ENCODE measurements around the gene NTSR1.

NTSR1 gene

GRCh38 chr20:62760471-62760855 is 51.8 kb downstream of the NTSR1 start:
- DNase-seq, result no peak

- DNase-seq, result no peak
These were observed 52.5 kb downstream of the NTSR1 start for GRCh38 chr20:62760856-62761758.

- no peak for DNase-seq
These were observed 53.1 kb downstream of the NTSR1 start for GRCh38 chr20:62761759-62762131.

GRCh38 chr20:62762376-62762775 is 53.7 kb downstream of the NTSR1 start:
- DNase-seq, result no peak

GRCh38 chr20:62762801-62763368 is 54.2 kb downstream of the NTSR1 start:
- no peak for DNase-seq

- no peak for DNase-seq
These were observed 54.8 kb downstream of the NTSR1 start for GRCh38 chr20:62763404-62763803.

GRCh38 chr20:62764156-62764935 is 55.7 kb downstream of the NTSR1 start:
- no peak for DNase-seq

- DNase-seq, result no peak
These were observed 56.4 kb downstream of the NTSR1 start for GRCh38 chr20:62765021-62765420.

- no peak for DNase-seq
These were observed 56.9 kb downstream of the NTSR1 start for GRCh38 chr20:62765432-62766070.

GRCh38 chr20:62766071-62766450 is 57.4 kb downstream of the NTSR1 start:
- DNase-seq, result no peak

GRCh38 chr20:62766716-62767115 is 58.1 kb downstream of the NTSR1 start:
- no peak for DNase-seq

GRCh38 chr20:62768234-62768546 is 59.6 kb downstream of the NTSR1 start:
- DNase-seq, result no peak

- no peak for DNase-seq
These were observed 60.1 kb downstream of the NTSR1 start for GRCh38 chr20:62768551-62769287.

- no peak for DNase-seq
These were observed 60.9 kb downstream of the NTSR1 start for GRCh38 chr20:62769346-62770071.

GRCh38 chr20:62770111-62770910 is 61.7 kb downstream of the NTSR1 start:
- DNase-seq, result no peak

- no peak for DNase-seq
These were observed 62.3 kb downstream of the NTSR1 start for GRCh38 chr20:62770916-62771315.

GRCh38 chr20:62771396-62772102 is 62.9 kb downstream of the NTSR1 start:
- DNase-seq, result no peak

- no peak for DNase-seq
These were observed 63.5 kb downstream of the NTSR1 start for GRCh38 chr20:62772103-62772611.

GRCh38 chr20:62772619-62772989 is 64.0 kb downstream of the NTSR1 start:
- DNase-seq, result no peak
